GM23248 (cell line): ENCODE results near the gene COX7A2L. TPM values are rescaled to one million over a fixed set of nuclear protein-coding genes. Genes with fewer than 3 reads are reported as not detected.

Source experiments
- DNase-seq: peaks from one replicate; pipeline ENCODE4 v3.0.0-alpha.2; 2015
- H2AFZ ChIP-seq: fragments of 200-600 bp; sonication (generic); 2 replicates; pipeline ENCODE4 v1.6.1; 2016; ENCODE audit warnings: antibody characterized with exemption
- H3F3A ChIP-seq: fragments of 200-600 bp; sonication (generic); 2 replicates; pipeline ENCODE4 v1.6.1; 2016; ENCODE audit warnings: mild to moderate bottlenecking, antibody characterized with exemption, mixed run types; ENCODE audit not compliant: insufficient read depth
- H3K27ac ChIP-seq: fragments of 200-600 bp; sonication (generic); 2 replicates; pipeline ENCODE4 v1.5.1; 2016; ENCODE audit warnings: mild to moderate bottlenecking
- H3K27me3 ChIP-seq: fragments of 200-600 bp; sonication (generic); replicated peaks from 2 replicates; pipeline ENCODE4 v1.6.1; 2016; ENCODE audit warnings: mild to moderate bottlenecking; ENCODE audit not compliant: insufficient read depth
- H3K36me3 ChIP-seq: fragments of 200-600 bp; sonication (generic); 2 replicates; pipeline ENCODE4 v1.6.1; 2016; ENCODE audit warnings: low read depth, mild to moderate bottlenecking
- H3K4me1 ChIP-seq: fragments of 200-600 bp; sonication (generic); 2 replicates; pipeline ENCODE4 v1.6.1; 2016; ENCODE audit warnings: mild to moderate bottlenecking; ENCODE audit not compliant: insufficient read depth
- H3K4me2 ChIP-seq: fragments of 200-600 bp; sonication (generic); one replicate; pipeline ENCODE4 v1.6.1; 2016; ENCODE audit warnings: mild to moderate bottlenecking; ENCODE audit not compliant: unreplicated experiment
- H3K4me3 ChIP-seq: fragments of 200-600 bp; sonication (generic); 2 replicates; pipeline ENCODE4 v1.5.1; 2016; ENCODE audit warnings: mild to moderate bottlenecking
- H3K79me2 ChIP-seq: fragments of 200-600 bp; sonication (generic); 2 replicates; pipeline ENCODE4 v1.6.1; 2016; ENCODE audit warnings: mild to moderate bottlenecking; ENCODE audit not compliant: insufficient read depth
- H3K9ac ChIP-seq: fragments of 200-600 bp; sonication (generic); 2 replicates; pipeline ENCODE4 v1.6.1; 2016; ENCODE audit warnings: mild to moderate bottlenecking
- H3K9me2 ChIP-seq: fragments of 200-600 bp; sonication (generic); 2 replicates; pipeline ENCODE4 v1.6.1; 2016; ENCODE audit warnings: mixed run types, mild to moderate bottlenecking, moderate library complexity; ENCODE audit not compliant: insufficient read depth
- H3K9me3 ChIP-seq: fragments of 200-600 bp; sonication (generic); one replicate; pipeline ENCODE4 v1.6.1; 2017; ENCODE audit warnings: low read depth
- H4K20me1 ChIP-seq: fragments of 200-600 bp; sonication (generic); 2 replicates; pipeline ENCODE4 v1.6.0; 2016; ENCODE audit not compliant: insufficient read depth
- EZH2 ChIP-seq: fragments of 200-600 bp; sonication (generic); IDR thresholded peaks from 2 replicates; pipeline ENCODE4 v1.6.1; 2018; ENCODE audit warnings: antibody characterized with exemption, mild to moderate bottlenecking; ENCODE audit not compliant: insufficient read depth, poor library complexity, severe bottlenecking
- EZH2phosphoT487 ChIP-seq: fragments of 200-600 bp; sonication (generic); IDR thresholded peaks from 2 replicates; pipeline ENCODE4 v1.6.1; 2018; ENCODE audit warnings: antibody characterized with exemption, moderate library complexity, mild to moderate bottlenecking, low read depth; ENCODE audit not compliant: insufficient read depth
- WGBS, 2 experiments: methylation state at CpG; one replicate each; pipeline ENCODE4 v1.1.6; 2015 to 2017; ENCODE audit warnings: low lambda C conversion rate in 2 of 2, low coverage in 1 of 2; ENCODE audit errors: missing lambda C conversion rate in 2 of 2; 5-methylcytosine and 5-hydroxymethylcytosine counted together
- in situ Hi-C: fragments of 300-500 bp; cut with MboI; formaldehyde crosslinking; loops from 2 replicates; pipeline ENCODE4 v1.15.0; 2020
- polyA plus RNA-seq: library from polyadenylated mRNA; unstranded; fragments of >200 nt; fragmentation: Nextera tagmentation; extraction: Ambion mirVana; gene quantifications from 2 replicates; pipeline ENCODE4 v1.2.1, GENCODE V29; 2016
- total RNA-seq: library from RNA; depleted of rRNA; stranded (reverse); fragments of >200 nt; shearing (Covaris generic); gene quantifications from 2 replicates; pipeline ENCODE4 v1.2.3, GENCODE V29; 2014

The COX7A2L gene
- total and polyA plus RNA-seq, 2 experiments from 2014 or later: 166 to 202 TPM

DNA sequence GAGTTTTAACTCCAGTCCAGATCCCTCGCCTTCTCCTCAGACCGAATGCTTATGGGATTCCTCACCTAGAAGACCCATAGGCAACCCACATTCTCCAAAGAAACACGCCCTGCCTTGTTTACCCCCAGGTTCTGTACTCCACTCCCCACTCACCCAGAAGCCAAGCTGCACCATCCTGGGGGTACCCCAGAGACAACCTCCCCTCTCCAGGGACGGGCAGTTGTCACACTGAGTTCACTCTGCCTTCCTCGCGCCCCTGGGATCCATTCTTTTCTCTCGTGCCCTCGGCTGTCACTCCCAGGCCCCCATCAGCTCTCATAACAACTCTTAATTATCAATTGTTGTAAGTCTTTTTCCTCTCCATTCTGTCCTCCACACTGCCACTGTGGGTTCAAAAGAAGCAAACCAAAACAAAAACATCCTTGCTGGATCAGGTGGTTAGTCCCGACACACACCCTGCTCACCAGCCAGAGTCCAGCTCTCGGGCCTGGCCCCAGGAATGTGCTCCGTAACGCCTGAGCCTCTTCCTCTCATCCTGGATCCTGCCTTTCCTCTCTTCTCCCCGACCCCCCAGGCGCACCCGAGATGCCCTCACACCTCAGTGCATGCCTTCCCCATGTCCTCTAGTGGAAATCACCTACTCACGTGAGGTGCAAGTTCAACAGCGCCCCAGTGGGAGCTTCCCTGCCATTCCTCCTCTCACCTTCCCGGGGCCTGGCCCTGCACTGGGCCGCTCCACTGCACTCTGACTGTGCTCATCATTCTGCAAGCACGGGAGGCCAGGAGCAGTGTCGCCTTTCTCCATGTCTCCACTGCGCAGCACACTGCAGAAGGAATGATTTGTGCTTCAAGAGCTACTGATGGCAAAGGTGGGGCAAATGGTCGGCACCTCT lies 20.7 kb downstream of the COX7A2L start:
- Histone ChIP-seq H3K36me3 (no peaks in the 10 kb centered on the region), H2AFZ (no peak overlapping the region), H3K9me2 (no peaks in the 10 kb centered on the region), H3K4me1 (peaks cover 17% of the 10 kb centered on the region), H3K27me3 (no peaks in the 10 kb centered on the region), H4K20me1 (no peaks in the 10 kb centered on the region), H3K79me2 (peaks cover 81% of the 10 kb centered on the region), H3F3A (peaks cover 12% of the 10 kb centered on the region; the same call in 1 of the 2 replicates), H3K4me2 (no peak overlapping the region), H3K9ac (no peak overlapping the region), H3K9me3 (no peaks in the 10 kb centered on the region), H3K4me3 (no peak overlapping the region), H3K27ac (no peak overlapping the region)
- no peak for DNase-seq
- in situ Hi-C loops: no loop called here
- 87 to 89% methylated on average over 23 of the region's 23 CpGs for WGBS, 2 experiments
- TF ChIP-seq EZH2phosphoT487: no peak
- no peak for TF ChIP-seq EZH2

DNA sequence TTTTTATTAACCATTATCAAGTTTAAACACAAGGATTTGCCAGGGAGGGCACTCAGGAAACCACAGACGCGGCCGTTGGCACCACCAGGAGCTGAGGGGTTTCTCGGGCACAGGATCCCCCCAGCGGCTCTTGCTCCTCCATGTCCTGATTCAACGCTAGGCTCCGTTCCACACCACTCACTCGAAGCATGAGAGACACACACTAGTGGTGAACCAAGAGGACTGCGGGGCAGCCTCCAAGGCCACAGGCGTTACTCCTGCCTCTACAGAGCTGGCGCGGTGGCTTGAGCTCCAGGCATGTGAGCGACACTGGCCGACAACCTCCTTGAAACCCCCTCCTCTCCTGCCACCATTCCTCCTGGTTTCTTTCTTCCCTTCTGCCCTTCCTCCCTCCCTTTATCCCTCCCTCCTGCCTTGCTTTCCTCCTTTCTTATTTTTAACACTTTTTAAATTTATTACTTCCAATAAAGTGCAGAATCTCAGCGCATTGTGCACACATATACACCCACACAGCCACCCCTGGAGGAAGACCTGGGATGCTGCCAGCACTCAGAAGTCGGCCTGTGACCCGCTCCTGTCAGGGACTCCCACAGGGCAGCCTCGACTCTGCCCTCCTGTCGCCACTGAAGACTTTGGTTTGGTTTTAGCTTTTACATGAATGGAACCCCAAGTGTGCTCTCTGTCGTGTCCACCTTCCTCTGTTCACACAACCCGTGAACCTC lies 21.7 kb downstream of the COX7A2L start:
- no peak overlapping the region for H3K4me3 ChIP-seq
- TF ChIP-seq EZH2phosphoT487: no peak
- TF ChIP-seq EZH2: no peak
- no peaks in the 10 kb centered on the region for H3K9me2 ChIP-seq
- H2AFZ ChIP-seq: no peak overlapping the region
- peaks cover 17% of the 10 kb centered on the region for H3K4me1 ChIP-seq
- no peaks in the 10 kb centered on the region for H3K9me3 ChIP-seq
- DNase-seq: peak; percentile 10
- H3K27ac ChIP-seq: no peak overlapping the region
- no peaks in the 10 kb centered on the region for H3K27me3 ChIP-seq
- WGBS, 2 experiments: 85 to 86% methylated on average over 21 of the region's 21 CpGs
- no peak overlapping the region for H3K4me2 ChIP-seq
- no peaks in the 10 kb centered on the region for H3K36me3 ChIP-seq
- peaks cover 79% of the 10 kb centered on the region for H3K79me2 ChIP-seq
- no peaks in the 10 kb centered on the region for H4K20me1 ChIP-seq
- in situ Hi-C loops: no loop called here
- H3F3A ChIP-seq: peaks cover 12% of the 10 kb centered on the region; the same call in 1 of the 2 replicates
- H3K9ac ChIP-seq: no peak overlapping the region

DNA sequence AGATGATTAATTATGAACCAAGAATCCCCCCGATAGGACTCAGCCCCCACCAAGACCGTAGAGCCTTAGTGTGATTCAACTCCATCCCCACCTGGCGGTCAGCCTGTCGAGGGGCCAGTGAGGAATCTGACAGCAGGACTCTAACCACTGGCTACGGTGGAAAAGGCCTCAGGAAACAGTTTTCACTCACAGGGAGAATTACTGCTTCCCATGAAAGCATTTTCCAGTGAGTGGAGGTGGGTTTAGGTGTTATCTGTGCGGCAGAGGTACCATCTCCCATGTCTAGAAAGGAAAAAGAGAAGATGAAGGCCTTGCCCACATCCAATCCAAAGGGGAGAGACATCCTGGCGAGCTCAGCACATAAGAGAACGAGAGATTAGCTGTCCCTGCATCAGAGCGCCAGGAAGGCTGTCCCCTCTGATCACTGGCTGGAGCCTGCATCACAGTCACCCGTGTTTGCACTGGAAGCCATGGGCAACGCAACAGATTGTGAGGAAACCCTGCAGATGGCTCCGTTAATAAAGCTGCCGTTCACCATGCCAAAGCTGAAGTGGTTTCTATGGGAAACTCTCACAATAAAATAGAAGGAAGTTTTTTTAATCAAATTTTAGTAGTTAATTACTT lies 22.3 kb downstream of the COX7A2L start:
- Histone ChIP-seq H3K36me3 (no peaks in the 10 kb centered on the region), H3K4me1 (peaks cover 17% of the 10 kb centered on the region), H3K27me3 (no peaks in the 10 kb centered on the region), H3K4me3 (no peak overlapping the region), H3K9me3 (no peaks in the 10 kb centered on the region), H3K27ac (no peak overlapping the region), H3K79me2 (peaks cover 77% of the 10 kb centered on the region), H3K4me2 (no peak overlapping the region), H2AFZ (no peak overlapping the region), H3F3A (peaks cover 12% of the 10 kb centered on the region; the same call in 1 of the 2 replicates), H3K9me2 (no peaks in the 10 kb centered on the region), H3K9ac (no peak overlapping the region), H4K20me1 (no peaks in the 10 kb centered on the region)
- WGBS, 2 experiments: 83 to 85% methylated on average over 13 of the region's 13 CpGs
- TF ChIP-seq EZH2phosphoT487: no peak
- TF ChIP-seq EZH2: no peak
- DNase-seq: no peak
- in situ Hi-C loops: no loop called here

DNA sequence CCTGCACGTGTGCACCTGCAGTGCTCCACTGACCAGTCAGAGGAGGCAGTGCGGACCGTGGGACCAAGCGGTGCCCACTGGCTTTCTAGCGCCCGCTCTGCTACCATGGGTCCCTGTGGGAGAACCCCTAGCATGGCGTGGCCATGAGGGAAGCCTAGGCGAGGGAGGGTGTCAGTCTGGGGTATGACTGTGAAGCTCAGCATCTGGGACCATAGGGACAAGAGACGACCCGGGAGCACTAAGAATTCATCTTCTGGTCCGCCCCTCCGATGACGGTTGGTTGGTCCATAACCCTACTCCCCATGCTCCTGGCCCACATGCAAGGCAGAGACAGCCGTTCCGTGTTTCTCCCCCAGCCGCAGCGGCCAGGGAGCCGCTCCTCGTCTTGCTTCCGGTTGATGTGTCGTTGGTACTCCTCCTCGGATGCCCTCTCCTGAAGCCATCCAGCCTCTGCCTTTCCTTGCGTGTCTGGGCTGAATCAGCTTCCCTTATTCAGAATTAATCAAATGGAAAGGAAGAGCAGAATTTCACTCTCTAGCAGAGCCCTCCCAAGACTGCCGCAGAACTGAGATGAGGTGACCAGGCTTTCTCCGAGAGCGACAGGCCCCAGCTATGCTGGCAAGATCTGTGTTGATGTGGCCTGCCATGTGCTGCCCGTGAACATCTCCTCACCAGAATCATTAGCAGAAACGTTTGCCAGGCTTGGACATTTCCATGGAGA lies 23.0 kb downstream of the COX7A2L start:
- in situ Hi-C loops: no loop called here
- Histone ChIP-seq H3K79me2 (peaks cover 70% of the 10 kb centered on the region), H3K36me3 (no peaks in the 10 kb centered on the region)

More for the DNA sequence above, 23.0 kb downstream of the COX7A2L start:
- H3K9me2 ChIP-seq: no peaks in the 10 kb centered on the region
- DNase-seq: no peak
- no peaks in the 10 kb centered on the region for H4K20me1 ChIP-seq
- H3K4me2 ChIP-seq: no peak overlapping the region
- no peaks in the 10 kb centered on the region for H3K9me3 ChIP-seq
- H3F3A ChIP-seq: peaks cover 7% of the 10 kb centered on the region; the same call in 1 of the 2 replicates
- WGBS, 2 experiments: 97 to 98% methylated on average over 25 to 28 of the region's 28 CpGs
- H3K9ac ChIP-seq: no peak overlapping the region
- peaks cover 16% of the 10 kb centered on the region for H3K4me1 ChIP-seq
- TF ChIP-seq EZH2phosphoT487 (no peak), EZH2 (no peak)
- H2AFZ ChIP-seq: no peak overlapping the region
- no peak overlapping the region for H3K27ac ChIP-seq
- no peak overlapping the region for H3K4me3 ChIP-seq
- H3K27me3 ChIP-seq: no peaks in the 10 kb centered on the region
